ENCODE measurements around the gene MEN1. TPM values are rescaled to one million over a fixed set of nuclear protein-coding genes. Genes with fewer than 3 reads are reported as not detected.

The MEN1 gene
- total and polyA plus RNA-seq, 2 of the 13 experiments (the other 11 are each of a cell fraction or from before 2014, with no cell fraction given), result 20.5 to 27.3 TPM

GRCh38 chr11:64856382-64857227, 46.3 kb upstream of the MEN1 start (continued):
- TF ChIP-seq FOSL1 (CRISPR knock-in tag; IDR thresholded peaks at IDR 0.05; ENCODE audit: borderline replicate concordance), result no peak
- no peak for TF ChIP-seq GABPA (IDR thresholded peaks at IDR 0.05; ENCODE audit: low read depth, low read length)
- TF ChIP-seq GABPA (CRISPR knock-in tag; IDR thresholded peaks at IDR 0.05; ENCODE audit: low read depth), result peak; percentile 36; the same call in 1 of the 2 replicates
- peak; percentile 33; the same call in 1 of the 2 replicates for TF ChIP-seq SRY (CRISPR knock-in tag; IDR thresholded peaks at IDR 0.05)
- no peak for TF ChIP-seq ZNF569 (CRISPR knock-in tag; IDR thresholded peaks at IDR 0.05; ENCODE audit: borderline replicate concordance)
- TF ChIP-seq ZNF234 (CRISPR knock-in tag; conservative IDR thresholded peaks at IDR 0.05), result no peak
- peak; percentile 40; the same call in 1 of the 3 replicates for TF ChIP-seq MXI1 (IDR thresholded peaks at IDR 0.05; ENCODE audit: borderline replicate concordance, low read depth, low read length)
- TF ChIP-seq ZSCAN25 (CRISPR knock-in tag; IDR thresholded peaks at IDR 0.05), result no peak
- TF ChIP-seq MIER3 (CRISPR knock-in tag; IDR thresholded peaks at IDR 0.05; ENCODE audit: borderline replicate concordance), result 0 out of 2 replicates have a peak, but pooled peaks have one; percentile 26
- TF ChIP-seq ZNF775 (CRISPR knock-in tag; IDR thresholded peaks at IDR 0.05; ENCODE audit: borderline replicate concordance), result no peak
- TF ChIP-seq ARID5B (CRISPR knock-in tag; IDR thresholded peaks at IDR 0.05), result no peak
- TF ChIP-seq ZNF687 (CRISPR knock-in tag; IDR thresholded peaks at IDR 0.05), result peak; percentile 81
- peak; percentile 72 for TF ChIP-seq GABPB1 (CRISPR knock-in tag; IDR thresholded peaks at IDR 0.05)
- TF ChIP-seq HOXA3 (CRISPR knock-in tag; IDR thresholded peaks at IDR 0.05), result 0 out of 2 replicates have a peak, but pooled peaks have one; percentile 35
- 0 out of 2 replicates have a peak, but pooled peaks have one; percentile 23 for TF ChIP-seq RBFOX2 (IDR thresholded peaks at IDR 0.05; ENCODE audit: low read depth, low read length)
- TF ChIP-seq ZBTB33 (CRISPR knock-in tag; IDR thresholded peaks at IDR 0.05), result peak; percentile 75
- peak; percentile 45; the same call in 1 of the 2 replicates for TF ChIP-seq ZNF792 (CRISPR knock-in tag; IDR thresholded peaks at IDR 0.05)
- TF ChIP-seq HDAC2 (CRISPR knock-in tag; IDR thresholded peaks at IDR 0.05), result 0 out of 2 replicates have a peak, but pooled peaks have one; percentile 17
- TF ChIP-seq CEBPG (CRISPR knock-in tag; IDR thresholded peaks at IDR 0.05), result peak; percentile 66
- no peak for TF ChIP-seq ZNF605 (CRISPR knock-in tag; IDR thresholded peaks at IDR 0.05)
- TF ChIP-seq ELF1 (CRISPR knock-in tag; IDR thresholded peaks at IDR 0.05), result peak; percentile 36; the same call in 1 of the 2 replicates

Data from HepG2 (cell line).